NCI-H187 (cell line): ENCODE data around the gene MS4A1.
"Not testable (repeated sequence)": the region's sequence is repeated elsewhere in the genome, so short reads cannot be mapped to it uniquely, and the experiment has no call there.

ENCODE experiments used
- DNase-seq, 2 experiments: peaks; one replicate each; lab custom pipeline; 2025; lab: John Stamatoyannopoulos, UW

The MS4A1 gene

DNA sequence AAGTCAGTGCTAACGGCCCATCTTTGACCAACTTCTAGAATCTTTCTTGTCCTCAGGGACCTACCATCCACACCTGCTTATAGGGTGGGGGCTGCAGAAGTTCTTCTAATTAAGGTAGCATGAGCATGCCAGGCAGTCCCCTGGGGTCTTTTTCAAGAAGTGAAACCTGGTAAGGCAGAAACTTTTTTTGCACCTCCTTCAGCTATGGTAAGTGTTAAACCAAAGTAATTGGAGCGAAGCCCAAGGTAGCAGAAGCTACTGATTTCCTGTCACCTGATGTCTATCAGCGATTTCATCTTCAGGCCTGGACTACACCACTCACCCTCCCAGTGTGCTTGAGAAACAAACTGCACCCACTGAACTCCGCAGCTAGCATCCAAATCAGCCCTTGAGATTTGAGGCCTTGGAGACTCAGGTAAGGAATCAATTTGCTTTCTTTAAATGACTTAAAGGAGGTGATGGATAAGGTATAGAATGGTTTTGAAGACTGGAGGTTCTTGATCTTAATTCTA, at the start of gene MS4A1:
MS4A1 (plus strand) TSS at position 317 of the 512 bp plus-strand sequence. CDS start 6,528 bp downstream, outside the sequence.
- DNase-seq = no peak

DNA sequence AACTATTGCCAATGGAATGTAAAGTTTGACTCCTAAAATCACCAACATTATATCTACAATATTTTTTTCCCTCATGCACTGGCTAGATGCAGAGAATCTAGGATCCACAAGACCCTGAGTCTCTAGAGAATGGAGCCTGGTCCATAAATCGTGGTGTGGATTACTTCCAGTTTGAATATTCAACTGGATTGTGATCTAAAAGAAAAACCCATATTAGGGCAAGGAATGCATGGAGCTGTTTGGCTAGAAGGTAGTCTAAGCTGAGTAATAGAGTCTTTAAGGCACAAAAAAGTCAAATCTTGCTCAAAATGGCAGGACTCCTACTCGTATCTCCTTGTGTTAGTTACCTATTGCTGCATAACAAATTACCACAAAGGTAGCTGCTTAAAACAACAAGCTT, 35.6 kb upstream of the MS4A1 start:
- no peak for DNase-seq

GRCh38 chr11:60422609-60423008, 33.0 kb upstream of the MS4A1 start:
- DNase-seq = no peak

GRCh38 chr11:60428517-60428916, 27.1 kb upstream of the MS4A1 start:
- no peak for DNase-seq

DNA sequence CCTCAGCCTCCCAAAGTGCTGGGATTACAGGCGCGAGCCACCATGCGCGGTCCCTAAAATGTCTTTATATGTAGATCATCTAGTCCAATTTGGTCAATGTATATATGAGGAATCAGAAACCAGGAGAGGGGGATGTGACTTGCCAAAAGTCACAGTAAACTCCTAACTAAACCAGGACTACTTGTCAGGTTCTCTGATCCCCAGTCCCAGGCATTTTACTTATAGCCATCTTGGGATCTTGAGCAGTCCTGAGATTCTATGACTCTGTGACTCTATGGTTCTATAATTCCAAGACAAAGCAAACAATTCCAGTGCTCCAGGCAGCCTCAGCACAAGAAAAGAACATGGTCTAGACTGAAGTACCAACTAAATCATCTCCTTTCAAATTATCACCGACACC, 26.4 kb upstream of the MS4A1 start, which contains the start of gene MS4A5:
MS4A5 (plus strand) TSS at position 301 of the 400 bp plus-strand sequence. CDS start 103 bp downstream, outside the sequence.
- DNase-seq = no peak

GRCh38 chr11:60431251-60431650, 24.4 kb upstream of the MS4A1 start:
- no peak for DNase-seq

DNA sequence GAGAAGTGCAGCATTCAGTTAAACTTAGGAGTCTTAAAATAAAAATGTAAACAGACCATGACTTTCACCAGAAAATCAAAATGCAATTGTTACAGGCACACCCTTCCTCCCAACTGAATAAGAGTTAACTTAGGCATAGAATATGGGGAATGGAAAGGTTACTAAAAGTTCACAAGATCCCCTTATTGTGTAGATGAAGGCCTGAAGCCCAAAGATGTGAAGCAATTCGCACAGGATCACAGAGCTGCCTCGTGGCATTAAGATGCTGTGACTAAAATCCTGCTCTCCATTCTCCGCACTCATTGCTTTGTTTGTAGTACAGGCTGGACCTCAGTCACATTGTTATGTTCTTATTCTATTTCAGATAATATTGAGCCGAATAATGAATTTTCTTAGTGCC, 22.2 kb upstream of the MS4A1 start:
- no peak for DNase-seq

GRCh38 chr11:60447070-60447469, 8.6 kb upstream of the MS4A1 start:
- no peak for DNase-seq

GRCh38 chr11:60447846-60448245, 7.8 kb upstream of the MS4A1 start:
- no peak for DNase-seq

- DNase-seq = not testable (repeated sequence)
Observed at GRCh38 chr11:60451185-60451584, 4.5 kb upstream of the MS4A1 start.

DNA sequence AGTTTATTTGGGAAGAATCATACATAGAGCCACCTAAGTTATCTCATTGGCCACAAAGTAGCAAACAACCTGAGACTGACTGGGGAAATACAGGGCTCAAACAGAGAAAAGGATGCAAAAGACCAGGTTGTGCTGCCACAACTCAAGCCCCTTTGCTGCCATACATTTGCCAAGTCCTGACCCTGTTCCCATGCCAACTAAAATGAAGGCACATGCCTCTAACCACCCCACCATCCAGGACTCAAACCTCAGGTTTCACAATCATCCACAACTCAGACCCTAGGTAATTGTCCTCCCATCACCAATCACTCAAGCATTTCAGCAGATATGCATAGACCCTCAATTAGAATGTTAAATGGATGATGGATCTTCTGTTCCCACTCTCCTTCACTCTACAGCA, 1.4 kb upstream of the MS4A1 start:
- no peak for DNase-seq

GRCh38 chr11:60457576-60457975, 1.9 kb downstream of the MS4A1 start:
- no peak for DNase-seq

DNA sequence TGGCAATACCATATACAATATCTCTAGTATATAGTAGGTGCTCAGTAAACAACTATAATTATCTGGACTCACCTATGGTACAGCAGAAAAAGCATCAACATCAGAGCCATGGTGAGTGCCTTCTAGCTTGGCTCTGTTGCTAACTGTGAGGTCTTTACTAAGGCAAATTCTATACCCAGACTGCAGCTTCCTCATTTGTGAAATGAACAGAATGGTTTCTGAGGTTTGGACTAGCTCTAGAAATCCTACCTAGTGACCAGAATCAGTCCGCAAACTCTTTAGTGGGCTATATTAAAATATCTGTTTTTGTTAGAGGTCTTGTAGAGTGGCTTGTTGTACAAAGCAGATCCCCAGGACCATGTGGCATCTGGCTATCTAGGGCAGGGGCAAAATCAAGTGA, 3.7 kb downstream of the MS4A1 start:
- no peak for DNase-seq

- no peak for DNase-seq
Observed at GRCh38 chr11:60468829-60469228, 13.2 kb downstream of the MS4A1 start.

DNA sequence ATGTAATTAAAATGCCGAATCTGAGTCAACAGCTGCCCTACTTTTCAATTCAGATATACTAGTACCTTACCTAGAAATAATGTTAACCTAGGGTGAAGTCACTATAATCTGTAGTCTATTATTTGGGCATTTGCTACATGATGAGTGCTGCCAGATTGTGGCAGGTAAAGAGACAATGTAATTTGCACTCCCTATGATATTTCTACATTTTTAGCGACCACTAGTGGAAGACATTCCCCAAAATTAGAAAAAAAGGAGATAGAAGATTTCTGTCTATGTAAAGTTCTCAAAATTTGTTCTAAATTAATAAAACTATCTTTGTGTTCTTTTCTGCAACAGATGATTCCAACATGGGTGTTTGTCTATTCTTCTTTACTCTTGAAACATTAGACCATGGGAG, 14.1 kb downstream of the MS4A1 start:
- no peak for DNase-seq

DNA sequence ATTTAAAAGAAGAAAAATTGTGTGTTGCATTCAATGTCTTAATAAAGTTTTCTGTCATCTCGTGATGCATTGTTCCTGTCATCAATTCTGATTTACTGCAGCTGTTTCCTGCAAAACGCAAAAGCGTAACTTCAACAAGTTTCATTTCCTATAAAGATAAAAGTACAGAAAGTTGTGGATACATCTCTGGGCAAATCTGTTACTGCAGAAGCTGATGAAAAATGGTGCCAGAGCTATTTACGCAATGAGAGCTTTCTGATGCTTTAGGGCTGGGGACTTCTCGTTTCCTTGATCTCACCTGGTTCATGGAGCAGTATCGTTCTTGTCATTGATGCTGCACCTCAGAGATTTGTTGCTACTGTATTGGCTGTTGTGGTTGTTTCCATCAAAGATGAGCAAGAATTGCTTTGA, 21.4 kb downstream of the MS4A1 start:
- no peak for DNase-seq

- DNase-seq = no peak
Observed at GRCh38 chr11:60482361-60482760, 26.7 kb downstream of the MS4A1 start.

DNA sequence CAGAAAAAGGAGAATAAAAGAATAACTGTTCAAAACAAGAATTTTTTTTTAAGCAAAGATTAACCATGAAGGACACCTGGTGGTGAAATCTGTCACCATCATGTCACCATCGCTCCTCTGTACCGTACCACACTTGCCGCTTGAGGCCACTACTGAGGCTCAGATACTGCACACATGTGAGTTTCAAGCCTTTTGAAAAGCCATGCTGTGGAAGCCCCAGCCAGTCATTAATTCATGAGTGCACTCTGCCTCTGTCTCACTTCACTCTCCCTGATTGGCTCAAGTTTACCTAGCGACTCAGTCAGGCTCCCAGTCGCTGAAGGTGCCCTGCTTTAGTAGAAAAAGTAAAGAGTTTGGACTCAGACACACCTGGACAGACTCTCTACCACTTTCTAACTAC, 30.3 kb downstream of the MS4A1 start:
- no peak for DNase-seq

GRCh38 chr11:60492488-60493009, 36.9 kb downstream of the MS4A1 start, which contains the start of gene MS4A12:
TSS of gene MS4A12 (plus strand) at chr11:60492778. CDS start at chr11:60497319, 4,541 bp downstream.
- DNase-seq = no peak

DNA sequence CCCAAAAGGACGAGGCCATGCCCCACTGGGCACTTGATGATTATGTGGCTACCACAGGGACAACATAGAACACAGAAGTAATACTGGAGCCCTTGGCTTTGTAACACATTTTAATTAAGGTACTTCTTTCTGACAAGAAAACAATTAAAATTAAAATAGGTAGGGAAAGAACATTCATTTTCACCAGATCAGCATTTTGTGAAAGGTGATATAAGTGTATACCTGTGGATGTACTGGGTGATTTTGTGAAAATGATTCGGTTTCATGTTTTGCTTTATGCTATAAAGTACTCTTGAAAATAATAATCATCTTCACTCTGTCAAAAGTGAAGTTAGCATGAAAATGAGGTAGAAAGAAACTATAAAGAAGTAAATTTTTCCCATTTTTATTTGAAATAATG, 37.8 kb downstream of the MS4A1 start:
- DNase-seq = no peak

GRCh38 chr11:60498399-60498798, 42.8 kb downstream of the MS4A1 start:
- DNase-seq = no peak

DNA sequence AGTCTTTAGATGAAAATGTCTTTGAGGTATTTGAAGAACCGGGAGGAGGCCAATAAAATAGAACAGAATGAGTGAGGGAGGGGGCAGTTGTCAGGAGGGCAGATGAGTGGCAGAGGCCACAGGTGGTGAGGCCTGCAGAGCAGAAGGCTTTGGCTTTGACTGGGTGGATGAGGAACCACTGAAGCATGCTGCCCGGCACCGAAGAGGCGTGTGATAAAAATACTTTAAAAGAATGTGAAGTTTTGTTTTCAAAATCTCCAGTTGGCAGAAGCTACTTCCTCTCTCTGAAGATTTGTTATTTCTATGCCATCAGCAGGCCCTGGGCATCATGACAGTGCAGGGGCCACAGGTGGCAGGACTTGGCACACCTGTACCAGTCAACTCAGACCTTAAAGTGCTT, 43.2 kb downstream of the MS4A1 start:
- DNase-seq = no peak

GRCh38 chr11:60500276-60500910, 44.7 kb downstream of the MS4A1 start:
- no peak for DNase-seq
